Measurements from ENCODE around the gene ZNF775.

ZNF775 gene

DNA sequence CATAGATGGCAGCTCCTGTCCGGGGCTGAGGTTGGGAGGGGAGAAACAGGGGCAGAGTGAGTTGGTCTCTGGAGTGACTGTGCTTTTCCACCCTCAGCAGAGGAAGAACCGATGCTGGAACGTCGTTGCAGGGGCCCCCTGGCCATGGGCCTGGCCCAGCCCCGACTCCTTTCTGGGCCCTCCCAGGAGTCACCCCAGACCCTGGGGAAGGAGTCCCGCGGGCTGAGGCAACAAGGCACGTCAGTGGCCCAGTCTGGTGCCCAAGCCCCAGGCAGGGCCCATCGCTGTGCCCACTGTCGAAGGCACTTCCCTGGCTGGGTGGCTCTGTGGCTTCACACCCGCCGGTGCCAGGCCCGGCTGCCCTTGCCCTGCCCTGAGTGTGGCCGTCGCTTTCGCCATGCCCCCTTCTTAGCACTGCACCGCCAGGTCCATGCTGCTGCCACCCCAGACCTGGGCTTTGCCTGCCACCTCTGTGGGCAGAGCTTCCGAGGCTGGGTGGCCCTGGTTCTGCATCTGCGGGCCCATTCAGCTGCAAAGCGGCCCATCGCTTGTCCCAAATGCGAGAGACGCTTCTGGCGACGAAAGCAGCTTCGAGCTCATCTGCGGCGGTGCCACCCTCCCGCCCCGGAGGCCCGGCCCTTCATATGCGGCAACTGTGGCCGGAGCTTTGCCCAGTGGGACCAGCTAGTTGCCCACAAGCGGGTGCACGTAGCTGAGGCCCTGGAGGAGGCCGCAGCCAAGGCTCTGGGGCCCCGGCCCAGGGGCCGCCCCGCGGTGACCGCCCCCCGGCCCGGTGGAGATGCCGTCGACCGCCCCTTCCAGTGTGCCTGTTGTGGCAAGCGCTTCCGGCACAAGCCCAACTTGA lies 7.8 kb upstream of the ZNF775 start:
- no peak for TF ChIP-seq CTCF (IDR thresholded peaks at IDR 0.05; ENCODE audit: low read depth, low read length, missing control alignments)
- in situ Hi-C loops (cut with HindIII; ENCODE audit: low sequenced_read_pairs): no loop called here
- no peak for DNase-seq (ENCODE audit: low read depth)
- H3K4me3 ChIP-seq (ENCODE audit: low read depth, low read length): no peak overlapping the region

DNA sequence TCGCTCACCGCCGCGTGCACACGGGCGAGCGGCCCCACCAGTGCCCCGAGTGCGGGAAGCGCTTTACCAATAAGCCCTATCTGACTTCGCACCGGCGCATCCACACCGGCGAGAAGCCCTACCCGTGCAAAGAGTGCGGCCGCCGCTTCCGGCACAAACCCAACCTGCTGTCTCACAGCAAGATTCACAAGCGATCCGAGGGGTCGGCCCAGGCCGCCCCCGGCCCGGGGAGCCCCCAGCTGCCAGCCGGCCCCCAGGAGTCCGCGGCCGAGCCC lies 7.2 kb upstream of the ZNF775 start:
- TF ChIP-seq CTCF (IDR thresholded peaks at IDR 0.05; ENCODE audit: low read depth, low read length, missing control alignments): no peak
- DNase-seq (ENCODE audit: low read depth): no peak
- no peak overlapping the region for H3K4me3 ChIP-seq (ENCODE audit: low read depth, low read length)
- in situ Hi-C loops (cut with HindIII; ENCODE audit: low sequenced_read_pairs): no loop called here

DNA sequence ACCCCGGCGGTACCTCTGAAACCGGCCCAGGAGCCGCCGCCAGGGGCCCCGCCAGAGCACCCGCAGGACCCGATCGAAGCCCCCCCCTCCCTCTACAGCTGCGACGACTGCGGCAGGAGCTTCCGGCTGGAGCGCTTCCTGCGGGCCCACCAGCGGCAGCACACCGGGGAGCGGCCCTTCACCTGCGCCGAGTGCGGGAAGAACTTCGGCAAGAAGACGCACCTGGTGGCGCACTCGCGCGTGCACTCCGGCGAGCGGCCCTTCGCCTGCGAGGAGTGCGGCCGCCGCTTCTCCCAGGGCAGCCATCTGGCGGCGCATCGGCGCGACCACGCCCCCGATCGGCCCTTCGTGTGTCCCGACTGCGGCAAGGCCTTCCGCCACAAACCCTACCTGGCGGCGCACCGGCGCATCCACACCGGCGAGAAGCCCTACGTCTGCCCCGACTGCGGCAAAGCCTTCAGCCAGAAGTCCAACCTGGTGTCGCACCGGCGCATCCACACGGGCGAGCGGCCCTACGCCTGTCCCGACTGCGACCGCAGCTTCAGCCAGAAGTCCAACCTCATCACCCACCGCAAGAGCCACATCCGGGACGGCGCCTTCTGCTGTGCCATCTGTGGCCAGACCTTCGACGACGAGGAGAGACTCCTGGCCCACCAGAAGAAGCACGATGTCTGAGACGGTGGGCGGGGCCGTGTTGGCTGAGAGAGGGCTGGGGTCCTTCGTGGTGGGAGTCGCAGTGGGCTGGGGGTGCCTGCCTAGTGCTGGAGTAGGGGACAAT lies 6.7 kb upstream of the ZNF775 start:
- no peak for TF ChIP-seq CTCF (IDR thresholded peaks at IDR 0.05; ENCODE audit: low read depth, low read length, missing control alignments)
- H3K4me3 ChIP-seq (ENCODE audit: low read depth, low read length): no peak overlapping the region
- in situ Hi-C loops (cut with HindIII; ENCODE audit: low sequenced_read_pairs): no loop called here
- no peak for DNase-seq (ENCODE audit: low read depth)

DNA sequence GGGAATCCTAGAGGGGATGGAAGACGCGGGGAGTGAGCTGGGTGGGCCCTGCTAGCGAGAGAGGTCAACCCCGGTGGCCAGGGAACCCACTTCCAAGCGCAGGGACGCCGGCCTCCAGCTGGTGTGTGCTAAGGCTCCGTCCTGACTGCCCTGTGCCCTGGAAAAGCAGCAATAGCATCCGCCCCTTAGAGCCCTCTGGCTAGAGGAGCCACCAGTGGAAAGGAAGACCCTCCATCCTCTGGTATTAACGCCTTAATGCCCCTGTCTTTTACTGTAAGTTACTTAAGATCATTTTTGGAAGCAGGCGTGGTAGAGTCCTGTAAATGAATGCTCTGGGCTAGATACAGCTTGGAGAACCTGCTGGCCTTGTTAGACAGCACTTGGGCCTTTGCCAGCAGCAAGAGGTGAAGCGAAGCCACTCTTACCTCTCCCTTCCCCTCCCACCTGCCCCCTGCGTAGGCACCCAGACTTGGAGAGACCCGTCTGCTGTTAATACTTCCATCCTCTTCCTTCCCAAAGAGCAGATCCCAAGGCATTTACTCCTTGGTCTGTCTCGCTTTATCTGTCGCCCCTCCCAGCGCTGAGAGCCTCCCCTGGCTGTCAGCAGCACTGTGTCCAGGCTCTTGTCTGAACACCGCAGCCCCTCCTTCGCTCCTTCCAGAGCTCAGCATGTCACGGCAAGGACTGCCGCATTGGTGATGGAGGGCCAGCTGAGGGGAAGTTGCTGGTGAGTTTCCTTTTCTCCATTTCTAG lies 5.9 kb upstream of the ZNF775 start:
- no peak for TF ChIP-seq CTCF (IDR thresholded peaks at IDR 0.05; ENCODE audit: low read depth, low read length, missing control alignments)
- DNase-seq (ENCODE audit: low read depth): no peak
- in situ Hi-C loops (cut with HindIII; ENCODE audit: low sequenced_read_pairs): no loop called here
- H3K4me3 ChIP-seq (ENCODE audit: low read depth, low read length): no peak overlapping the region

DNA sequence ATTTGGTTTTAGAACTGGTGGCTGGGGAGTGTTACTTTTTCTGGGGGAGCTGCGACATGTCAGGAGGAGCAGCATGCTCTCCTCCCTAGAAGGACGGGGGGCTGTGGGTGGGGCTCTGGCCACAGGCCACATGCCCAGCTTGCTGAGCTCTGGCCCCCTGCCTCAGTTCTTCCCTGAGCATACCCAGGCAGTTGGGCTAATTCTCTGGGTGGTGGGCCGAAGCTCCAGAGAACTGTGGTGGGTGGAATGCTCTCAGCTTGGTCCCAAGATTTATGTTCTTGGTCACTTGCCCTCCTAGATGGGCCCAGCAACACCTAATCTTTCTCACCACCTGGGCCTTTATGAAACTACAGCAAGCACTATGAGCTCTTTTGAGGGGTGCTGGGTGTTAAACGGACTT lies 5.1 kb upstream of the ZNF775 start:
- DNase-seq (ENCODE audit: low read depth): no peak
- in situ Hi-C loops (cut with HindIII; ENCODE audit: low sequenced_read_pairs): no loop called here
- H3K4me3 ChIP-seq (ENCODE audit: low read depth, low read length): no peak overlapping the region
- TF ChIP-seq CTCF (IDR thresholded peaks at IDR 0.05; ENCODE audit: low read depth, low read length, missing control alignments): no peak

- TF ChIP-seq CTCF (IDR thresholded peaks at IDR 0.05; ENCODE audit: low read depth, low read length, missing control alignments): no peak
- in situ Hi-C loops (cut with HindIII; ENCODE audit: low sequenced_read_pairs): no loop called here
- H3K4me3 ChIP-seq (ENCODE audit: low read depth, low read length): no peak overlapping the region
- DNase-seq (ENCODE audit: low read depth): no peak
These were observed 4.7 kb upstream of the ZNF775 start for GRCh38 chr7:150374472-150374871.
